ENCODE results near the gene SDK1. TPM values are rescaled to one million over a fixed set of nuclear protein-coding genes. Genes with fewer than 3 reads are reported as not detected.

Gene SDK1
- total RNA-seq, 1 donor from 2014 or later: 10.9 TPM

- Mint-ChIP-seq H3K4me3 (ENCODE audit: unreplicated experiment) (no peak overlapping the region), H3K36me3 (ENCODE audit: low read depth) (no peaks in the 10 kb centered on the region), H3K9me3 (ENCODE audit: low read depth) (peaks cover 7% of the 10 kb centered on the region), H3K27me3 (ENCODE audit: low read depth) (no peaks in the 10 kb centered on the region), H3K4me1 (ENCODE audit: low read depth) (no peaks in the 10 kb centered on the region), H3K27ac (ENCODE audit: unreplicated experiment) (no peak overlapping the region)
- TF ChIP-seq CTCF (IDR thresholded peaks at IDR 0.05): no peak
- DNase-seq (ENCODE audit: low spot score): no peak
Measured at GRCh38 chr7:3678314-3678810, 377.3 kb downstream of the SDK1 start.

DNA sequence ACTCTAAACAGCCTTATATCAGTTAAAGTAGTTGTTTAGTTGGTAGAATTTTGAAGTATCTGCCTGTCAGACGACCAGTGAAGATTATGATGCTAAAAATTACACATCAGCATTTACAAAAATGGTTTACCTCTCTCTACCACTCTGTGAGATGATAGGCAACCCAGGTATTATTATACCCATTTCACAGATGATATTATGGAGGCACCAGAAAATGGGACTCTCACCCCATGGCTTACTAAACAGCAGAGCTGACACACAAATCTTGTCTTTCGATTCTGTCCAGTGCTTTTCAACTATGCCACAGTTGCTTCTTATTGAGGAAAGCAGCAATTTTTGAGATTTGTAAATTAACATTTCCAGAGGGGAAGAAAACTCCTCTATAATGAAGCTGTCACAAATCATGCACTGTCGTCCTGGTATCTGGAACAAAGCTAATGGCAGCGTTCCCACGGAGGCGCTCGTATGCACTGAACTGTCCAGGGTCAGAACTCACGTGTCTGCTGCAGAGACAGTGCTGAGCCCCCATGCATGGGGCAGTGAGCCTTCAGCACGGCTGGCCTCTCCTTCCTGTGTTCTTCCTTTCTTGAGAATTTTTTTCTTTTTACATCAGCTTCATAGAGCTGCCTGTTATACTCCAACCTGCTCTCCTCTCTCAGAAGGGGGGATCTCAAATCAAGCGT lies 381.1 kb downstream of the SDK1 start:
- H3K27me3 Mint-ChIP-seq (ENCODE audit: low read depth): no peaks in the 10 kb centered on the region
- H3K36me3 Mint-ChIP-seq (ENCODE audit: low read depth): peaks cover 2% of the 10 kb centered on the region
- H3K27ac Mint-ChIP-seq (ENCODE audit: unreplicated experiment): no peak overlapping the region
- no peak for DNase-seq (ENCODE audit: low spot score)
- H3K9me3 Mint-ChIP-seq (ENCODE audit: low read depth): peaks cover 6% of the 10 kb centered on the region
- H3K4me3 Mint-ChIP-seq (ENCODE audit: unreplicated experiment): no peak overlapping the region
- H3K4me1 Mint-ChIP-seq (ENCODE audit: low read depth): no peaks in the 10 kb centered on the region
- no peak for TF ChIP-seq CTCF (IDR thresholded peaks at IDR 0.05)

DNA sequence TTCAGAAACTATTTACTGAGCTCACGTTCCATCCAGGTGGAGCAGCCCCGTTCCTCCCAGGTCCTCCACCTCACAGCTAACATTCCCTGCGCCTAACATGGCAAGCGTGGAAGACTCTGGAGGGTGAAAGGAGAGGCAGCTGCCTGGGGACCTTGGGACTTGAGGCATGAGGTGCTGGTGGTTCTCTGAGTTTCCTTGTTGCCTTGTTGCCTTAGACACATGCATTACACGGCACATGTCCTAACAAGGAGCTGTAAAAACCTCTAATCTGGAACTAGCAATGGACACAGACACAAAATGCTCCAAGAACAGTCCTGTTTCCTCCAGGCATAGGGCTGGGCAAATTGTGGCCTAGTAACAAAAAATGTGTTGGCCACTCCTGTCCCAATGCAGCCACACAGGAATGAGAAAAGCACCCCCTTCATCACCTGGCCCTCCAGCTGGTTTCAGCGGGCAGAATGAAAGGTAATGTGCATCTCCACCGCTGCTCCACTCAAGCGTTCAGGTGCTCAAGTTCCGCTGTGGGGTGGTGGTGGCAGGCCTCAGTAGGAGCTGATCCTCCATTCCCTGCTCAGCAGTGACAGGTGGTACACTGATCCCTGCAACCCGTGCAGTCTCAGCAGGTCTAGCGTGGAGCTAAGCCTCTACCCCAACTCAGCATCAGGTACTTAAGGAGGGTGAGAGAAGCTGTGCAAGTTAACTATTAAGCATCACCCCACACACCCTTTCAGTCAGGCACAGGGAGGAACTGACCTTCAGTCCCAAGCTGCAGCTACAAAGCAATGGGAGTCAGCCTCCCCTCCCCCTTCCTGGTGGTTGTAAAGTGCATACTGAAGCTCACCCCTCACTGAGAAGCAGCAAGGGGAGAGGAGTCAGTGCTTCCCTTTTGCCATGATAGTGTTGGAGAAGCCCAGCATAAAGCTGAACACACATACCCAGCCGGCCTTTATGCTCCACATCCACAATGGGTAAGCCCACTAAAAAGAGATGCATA lies 382.8 kb downstream of the SDK1 start:
- Mint-ChIP-seq H3K4me3 (ENCODE audit: unreplicated experiment) (no peak overlapping the region), H3K27me3 (ENCODE audit: low read depth) (no peaks in the 10 kb centered on the region), H3K9me3 (ENCODE audit: low read depth) (peaks cover 3% of the 10 kb centered on the region), H3K36me3 (ENCODE audit: low read depth) (peaks cover 6% of the 10 kb centered on the region), H3K27ac (ENCODE audit: unreplicated experiment) (no peak overlapping the region), H3K4me1 (ENCODE audit: low read depth) (no peaks in the 10 kb centered on the region)
- TF ChIP-seq CTCF (IDR thresholded peaks at IDR 0.05): no peak
- no peak for DNase-seq (ENCODE audit: low spot score)

GRCh38 chr7:3688071-3688470 lies 387.0 kb downstream of the SDK1 start:
- Mint-ChIP-seq H3K4me3 (ENCODE audit: unreplicated experiment) (no peak overlapping the region), H3K4me1 (ENCODE audit: low read depth) (no peaks in the 10 kb centered on the region), H3K27me3 (ENCODE audit: low read depth) (no peaks in the 10 kb centered on the region), H3K27ac (ENCODE audit: unreplicated experiment) (no peak overlapping the region), H3K9me3 (ENCODE audit: low read depth) (peaks cover 8% of the 10 kb centered on the region), H3K36me3 (ENCODE audit: low read depth) (peaks cover 8% of the 10 kb centered on the region)
- TF ChIP-seq CTCF (IDR thresholded peaks at IDR 0.05): no peak
- DNase-seq (ENCODE audit: low spot score): no peak

GRCh38 chr7:3688842-3689241 lies 387.8 kb downstream of the SDK1 start:
- Mint-ChIP-seq H3K27me3 (ENCODE audit: low read depth) (no peaks in the 10 kb centered on the region), H3K4me1 (ENCODE audit: low read depth) (no peaks in the 10 kb centered on the region), H3K36me3 (ENCODE audit: low read depth) (peaks cover 8% of the 10 kb centered on the region), H3K9me3 (ENCODE audit: low read depth) (peaks cover 8% of the 10 kb centered on the region), H3K27ac (ENCODE audit: unreplicated experiment) (no peak overlapping the region), H3K4me3 (ENCODE audit: unreplicated experiment) (no peak overlapping the region)
- TF ChIP-seq CTCF (IDR thresholded peaks at IDR 0.05): no peak
- DNase-seq (ENCODE audit: low spot score): no peak

All from chondrocyte (in vitro differentiated cells).